CD4-positive, alpha-beta T cell treated with Interleukin-2 at 100 ng/mL for 4 hours (primary cell): ENCODE results near the gene C15orf39.

ENCODE experiments used
- DNase-seq: peaks from one replicate; pipeline ENCODE4 v3.0.0-alpha.2; 2020; ENCODE audit warnings: low spot score

The C15orf39 gene

DNA sequence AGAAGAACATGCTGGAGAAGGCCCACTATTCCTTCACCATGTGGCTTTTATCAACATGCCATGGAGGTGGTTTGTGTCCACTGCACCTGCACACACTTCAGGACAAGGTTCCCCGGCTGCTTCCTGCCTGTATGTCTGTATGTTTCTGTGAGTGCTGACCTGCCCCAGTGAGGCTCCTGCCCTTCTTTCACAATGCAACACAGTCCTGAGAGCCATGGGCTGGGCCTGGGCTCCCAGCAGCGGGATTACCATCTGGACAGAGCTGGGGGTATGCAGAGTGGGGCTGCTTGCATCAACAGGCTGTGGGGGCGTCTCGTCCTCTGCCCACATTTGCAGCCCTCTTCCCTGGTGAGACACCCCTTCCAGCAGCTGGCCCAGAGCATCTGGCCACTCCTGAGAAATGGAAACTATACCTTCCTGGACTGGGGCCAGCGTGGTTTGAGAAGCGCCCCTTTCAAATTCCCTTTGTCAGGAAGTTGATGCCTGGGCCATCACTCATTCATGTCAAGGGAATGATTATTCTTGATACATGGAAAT is 29.3 kb upstream of the C15orf39 start:
- no peak for DNase-seq

DNA sequence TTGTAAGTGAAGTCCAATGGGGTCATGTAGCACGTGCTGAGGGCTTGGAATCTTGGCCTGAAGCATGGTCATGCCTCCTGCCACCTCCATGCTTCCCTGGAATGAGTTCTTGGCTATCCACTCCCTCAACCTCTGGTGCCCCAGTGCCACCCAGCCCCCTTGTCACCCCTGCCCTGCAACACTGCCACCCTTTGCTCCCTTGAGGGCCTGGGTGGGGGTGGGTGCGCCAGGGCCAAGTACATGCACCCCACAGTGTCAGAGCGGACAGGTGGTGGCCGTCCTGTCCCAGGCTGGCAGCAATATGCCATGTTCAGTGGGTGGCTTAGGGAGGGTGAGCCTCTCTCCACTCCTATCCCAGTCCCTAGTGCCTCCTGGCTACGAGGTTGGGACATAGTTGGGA is 27.6 kb upstream of the C15orf39 start:
- DNase-seq, result no peak

DNA sequence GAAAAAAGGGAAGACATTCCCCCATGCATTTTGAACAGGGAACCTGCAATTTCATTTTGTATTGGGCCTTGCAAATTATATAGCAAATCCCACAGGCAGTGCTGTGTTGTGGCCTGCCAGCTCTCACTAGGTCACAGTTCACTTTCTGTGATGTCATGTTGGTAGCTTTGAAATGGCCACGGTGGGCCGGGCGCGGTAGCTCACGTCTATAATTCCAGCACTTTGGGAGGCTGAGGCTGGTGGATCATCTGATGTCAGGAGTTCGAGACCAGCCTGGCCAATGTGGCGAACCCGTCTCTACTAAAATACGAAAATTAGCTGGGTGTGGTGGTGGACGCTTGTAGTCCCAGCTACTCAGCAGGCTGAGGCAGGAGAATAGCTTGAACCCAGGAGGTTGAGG is 27.0 kb upstream of the C15orf39 start:
- DNase-seq, result no peak

DNA sequence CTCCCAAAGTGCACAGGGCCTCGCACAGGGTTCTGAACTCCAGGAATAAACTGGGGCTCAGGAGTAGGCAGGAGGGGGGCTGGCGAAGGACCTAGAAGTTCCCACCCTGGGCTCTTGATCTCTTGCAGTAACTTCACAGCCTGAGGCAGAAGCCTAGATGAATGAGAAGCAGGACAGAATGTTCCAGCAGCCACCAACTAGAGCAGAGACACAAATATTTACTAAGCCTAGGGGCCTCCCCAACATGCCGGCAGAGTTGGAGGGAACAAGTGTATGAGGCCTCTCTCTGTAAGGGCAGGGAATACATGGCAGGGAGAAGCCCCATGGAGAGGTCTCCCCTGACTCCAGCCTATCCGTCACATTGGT is 25.3 kb upstream of the C15orf39 start:
- no peak for DNase-seq

DNA sequence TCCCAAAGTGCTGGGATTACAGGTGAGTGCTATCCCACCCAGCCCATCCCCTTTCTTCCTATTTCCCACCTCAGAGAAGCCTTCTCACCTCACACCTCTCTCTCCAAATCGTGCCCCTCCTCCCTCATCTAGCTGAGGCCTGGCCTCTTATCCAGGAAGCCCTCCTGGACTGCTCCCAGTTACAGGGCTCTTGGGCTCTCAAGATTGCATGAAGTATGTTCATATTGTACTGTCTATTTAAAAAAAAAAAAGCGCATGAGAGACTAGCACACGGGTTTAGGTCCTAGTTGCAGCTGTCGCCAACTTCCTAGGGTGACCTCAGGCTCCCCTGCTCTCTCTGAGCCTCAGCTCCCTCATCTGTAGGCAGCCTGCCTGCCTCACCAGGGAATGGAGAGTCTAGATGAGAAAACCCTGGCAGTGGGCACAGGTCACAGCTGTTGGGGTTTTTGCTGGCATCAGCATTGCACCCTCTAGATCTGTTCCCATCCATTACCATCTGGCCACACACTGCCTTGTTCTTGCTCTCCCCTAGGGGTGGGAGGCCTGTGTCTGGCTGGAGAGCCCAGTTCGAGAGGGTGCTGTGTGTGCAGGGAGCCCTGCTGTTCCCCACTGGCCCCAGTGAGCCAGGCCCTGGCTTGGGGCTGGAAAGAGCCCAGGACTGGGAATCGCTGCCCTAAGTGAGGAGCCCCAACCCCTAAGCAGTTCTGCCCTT is 24.2 kb upstream of the C15orf39 start:
- DNase-seq, result no peak

DNA sequence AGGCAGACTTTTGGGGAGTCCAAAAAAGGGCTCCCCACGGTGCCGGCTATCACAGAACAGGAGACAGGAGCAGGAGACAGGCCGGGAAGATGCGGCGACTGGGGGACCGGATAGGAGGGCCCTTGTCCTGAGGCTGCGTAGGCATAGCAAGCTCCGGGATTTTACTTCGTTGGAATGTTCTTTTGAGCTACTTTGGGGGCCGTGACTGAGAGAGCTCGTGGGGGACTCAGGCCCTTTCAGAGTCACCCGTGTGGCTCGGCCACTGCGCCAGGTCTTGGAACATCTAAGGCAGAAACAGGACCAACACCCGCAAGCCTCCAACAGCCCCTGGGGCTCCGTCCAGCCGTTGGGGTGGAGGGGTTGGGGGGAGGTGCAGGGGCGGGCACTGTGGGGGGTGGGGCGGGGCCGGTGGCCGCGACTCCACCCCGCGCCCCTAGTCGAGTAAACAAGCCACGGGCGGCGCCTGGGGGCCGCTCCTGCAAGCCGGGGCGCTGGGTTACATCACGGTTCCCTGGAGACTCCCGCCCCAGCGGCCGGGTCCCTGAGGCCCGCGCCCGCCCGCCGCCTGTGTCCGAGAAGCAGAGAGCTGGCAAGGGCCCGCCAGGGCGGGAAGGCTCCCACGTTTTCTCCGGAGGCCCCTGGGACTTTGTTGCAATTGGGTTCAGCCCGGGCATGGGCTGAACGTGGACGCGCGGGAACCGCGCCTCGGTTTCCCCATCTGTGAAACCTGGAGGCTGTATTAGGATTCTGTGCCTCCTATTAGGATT is 23.3 kb upstream of the C15orf39 start:
- no peak for DNase-seq

DNA sequence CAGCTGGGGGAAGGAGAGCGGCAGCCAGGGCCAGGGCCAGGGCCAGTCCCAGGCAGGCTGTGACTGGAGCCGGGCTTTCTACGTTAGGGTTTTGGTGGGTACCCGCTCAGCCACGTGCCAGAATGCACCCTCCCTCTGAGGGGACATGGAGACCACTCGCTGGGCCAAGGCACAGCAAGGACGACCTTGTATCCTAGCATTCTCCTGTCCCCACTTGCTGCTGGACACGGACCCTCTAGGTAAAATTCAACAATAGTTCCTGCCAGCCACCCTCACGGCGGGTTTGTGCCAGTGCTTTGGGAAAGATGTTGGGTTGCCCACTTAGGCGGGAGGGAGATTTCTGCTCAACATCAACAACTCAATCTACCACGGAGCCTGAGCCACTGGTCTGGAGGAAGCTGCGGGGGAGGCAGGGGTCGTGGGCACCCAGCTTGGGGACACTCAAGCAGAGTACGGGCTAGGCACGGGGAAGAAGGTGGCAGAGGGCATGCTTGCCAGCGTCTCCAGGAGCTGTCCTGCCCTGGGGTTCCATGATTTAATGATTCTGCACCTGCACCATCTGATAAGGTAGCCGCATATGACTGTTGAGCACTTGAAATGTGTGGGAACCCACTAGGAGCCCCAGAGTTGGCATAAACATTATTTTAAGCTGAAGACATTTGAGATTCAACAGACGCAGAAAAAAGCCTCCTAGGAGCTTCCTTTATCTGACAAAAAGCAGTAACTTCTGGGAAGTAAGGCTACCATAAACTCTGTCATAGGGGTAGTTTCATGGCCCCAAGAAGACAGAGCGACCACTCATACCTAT is 22.5 kb upstream of the C15orf39 start:
- no peak for DNase-seq

DNA sequence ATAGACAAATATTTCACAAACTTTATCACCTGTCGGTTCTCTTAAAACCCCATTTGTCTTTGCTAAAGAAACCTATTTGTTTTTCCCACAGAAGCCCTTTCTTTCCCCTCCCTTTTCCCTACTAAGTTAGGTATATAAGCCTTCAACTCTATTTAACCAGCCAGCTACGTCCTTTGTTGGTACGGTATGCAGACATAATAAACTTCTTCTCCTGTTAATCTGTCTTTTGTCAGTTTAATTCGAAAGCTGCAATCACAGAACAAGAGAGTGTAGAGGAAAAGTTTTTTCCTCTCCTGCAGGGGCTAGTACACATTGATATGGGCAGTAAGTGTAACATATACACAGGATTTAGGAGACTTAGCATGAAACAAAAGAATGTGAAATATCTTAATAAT is 21.9 kb upstream of the C15orf39 start:
- DNase-seq, result no peak

DNA sequence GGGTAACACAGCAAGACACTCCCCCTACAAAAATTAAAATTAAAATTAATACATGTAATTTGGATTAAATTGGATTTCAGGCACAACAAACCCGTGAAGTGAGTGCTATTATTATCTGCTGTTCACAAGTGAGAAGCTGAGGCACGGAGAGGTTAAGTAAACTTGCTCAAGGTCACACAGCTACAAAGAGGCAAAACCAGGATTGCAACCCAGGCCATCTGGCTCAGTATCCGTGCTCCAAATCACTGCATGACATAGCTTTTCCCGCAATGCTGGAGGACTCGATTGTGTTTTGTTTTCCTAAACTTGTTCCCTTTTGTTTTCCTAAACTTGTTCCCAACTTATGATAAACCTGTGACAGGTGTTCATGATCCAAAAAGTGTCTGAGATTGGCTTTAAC is 19.9 kb upstream of the C15orf39 start:
- DNase-seq, result no peak

DNA sequence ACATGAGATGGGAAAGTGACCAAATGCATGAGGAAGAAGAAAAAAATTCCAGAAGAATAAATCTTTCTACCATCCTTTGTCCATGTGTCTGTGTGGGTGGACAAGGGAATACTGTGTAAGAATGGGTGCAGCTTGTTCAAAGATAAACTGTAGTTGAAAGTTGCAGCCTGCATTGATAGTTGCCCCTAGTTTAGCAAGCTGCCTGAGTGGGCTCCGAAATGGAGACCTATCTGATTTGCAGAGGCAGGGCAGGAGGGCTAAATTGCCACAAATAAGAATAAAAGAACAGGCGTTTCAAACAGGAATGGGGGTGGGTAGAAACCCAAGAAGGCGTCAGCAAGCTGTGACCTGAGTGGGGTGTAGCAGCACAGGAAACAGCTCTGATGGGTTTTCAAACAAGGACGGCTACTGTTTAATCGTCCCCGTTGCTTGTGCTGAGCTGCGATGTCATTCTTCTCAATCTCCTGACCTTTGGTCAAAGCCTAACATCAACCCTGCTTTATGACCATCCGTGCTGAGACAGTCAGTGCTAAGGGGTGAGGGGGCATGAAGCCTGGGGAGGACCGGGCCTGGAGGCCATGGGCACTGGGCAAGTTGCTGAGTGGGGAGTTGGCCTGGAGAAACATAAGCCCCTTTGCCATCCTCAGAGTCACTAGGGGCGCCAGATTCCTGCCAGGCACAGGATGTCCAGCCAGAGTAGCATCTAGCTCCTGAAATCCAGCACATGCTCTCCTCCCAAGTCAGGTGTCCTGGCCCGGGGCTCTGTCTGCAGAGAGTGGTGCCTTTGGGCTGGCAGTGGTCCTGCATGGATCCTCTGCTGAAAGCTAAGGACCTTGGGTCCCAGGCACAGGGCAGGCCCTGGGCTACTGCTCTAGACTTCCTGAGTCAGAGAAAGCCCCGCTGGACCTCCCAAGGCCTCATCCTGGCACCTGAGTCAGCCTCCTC is 19.2 kb upstream of the C15orf39 start:
- no peak for DNase-seq

DNA sequence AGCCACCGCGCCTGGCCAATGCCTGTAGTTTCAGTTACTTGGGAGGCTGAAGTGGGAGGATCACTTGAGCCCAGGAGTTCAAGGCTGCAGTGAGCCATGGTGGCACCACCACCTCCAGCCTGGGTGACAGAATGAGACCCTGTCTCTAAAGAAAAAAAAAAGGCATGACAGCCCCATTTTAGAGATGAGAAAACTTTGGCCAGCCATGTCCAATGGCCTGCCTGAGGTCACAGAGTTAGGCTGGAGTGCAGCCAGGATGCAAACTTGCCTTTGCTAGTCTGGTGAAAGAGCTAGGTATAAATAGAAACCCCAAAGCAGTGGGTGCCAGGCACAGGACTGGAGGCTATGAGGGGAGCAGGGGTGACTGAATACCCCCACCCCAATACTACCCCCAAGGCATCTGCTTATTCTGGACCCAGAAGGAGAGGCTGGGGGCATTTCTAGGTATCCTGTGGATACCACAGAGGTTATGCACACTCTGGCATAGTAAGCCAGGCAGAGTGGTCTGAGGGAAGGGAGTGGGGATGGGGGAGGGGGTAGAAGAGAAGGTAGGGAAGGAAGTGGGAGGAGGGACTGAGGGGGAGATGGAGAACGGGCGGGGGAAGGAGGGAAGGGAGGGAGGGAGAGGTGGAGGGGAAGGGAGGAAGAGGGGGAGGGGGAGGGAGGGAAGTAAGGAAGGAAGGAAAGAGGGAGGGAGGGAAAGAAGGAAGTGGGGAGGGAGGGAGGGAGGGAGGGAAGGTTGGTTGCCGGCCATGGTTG is 16.2 kb upstream of the C15orf39 start:
- DNase-seq, result no peak

DNA sequence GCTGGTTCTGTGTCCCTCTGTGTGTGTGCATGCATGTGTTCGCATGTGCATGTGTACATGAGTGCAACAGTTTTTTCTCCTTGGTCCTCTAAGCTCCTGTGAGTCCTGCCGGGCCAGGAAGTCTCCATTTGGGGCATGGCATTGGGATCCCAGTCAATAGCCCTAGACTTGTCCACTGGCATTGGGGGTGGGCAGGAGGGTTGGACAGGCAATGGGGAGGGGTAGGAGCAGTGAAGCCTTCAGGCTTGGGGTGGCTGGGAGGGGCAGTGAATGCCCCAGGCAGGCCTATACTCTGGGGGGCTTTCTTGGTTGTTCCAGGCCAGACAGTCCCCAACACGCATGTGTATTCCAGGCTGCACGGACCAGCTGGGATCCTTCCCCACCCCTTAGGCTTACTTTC is 15.6 kb upstream of the C15orf39 start:
- no peak for DNase-seq

DNA sequence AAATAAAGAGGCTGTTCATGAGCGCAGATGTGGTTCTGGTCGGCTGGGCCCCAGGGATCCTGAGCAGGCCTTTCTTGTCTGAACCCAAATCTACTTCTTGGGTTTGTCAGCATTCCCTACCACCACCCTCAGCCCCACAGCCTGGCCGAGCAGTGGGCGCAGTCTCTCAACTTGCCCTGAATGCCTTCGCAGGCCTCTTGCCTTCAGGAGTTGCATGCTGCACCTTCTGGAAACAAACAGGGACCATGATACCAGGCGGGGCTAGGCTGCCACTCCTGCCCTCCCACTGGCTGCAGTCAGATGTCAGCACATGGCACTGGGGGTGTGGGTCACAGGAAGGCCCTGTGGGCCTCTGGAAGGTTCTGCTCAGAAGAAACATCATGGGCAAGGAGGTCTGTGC is 13.2 kb upstream of the C15orf39 start:
- no peak for DNase-seq

DNA sequence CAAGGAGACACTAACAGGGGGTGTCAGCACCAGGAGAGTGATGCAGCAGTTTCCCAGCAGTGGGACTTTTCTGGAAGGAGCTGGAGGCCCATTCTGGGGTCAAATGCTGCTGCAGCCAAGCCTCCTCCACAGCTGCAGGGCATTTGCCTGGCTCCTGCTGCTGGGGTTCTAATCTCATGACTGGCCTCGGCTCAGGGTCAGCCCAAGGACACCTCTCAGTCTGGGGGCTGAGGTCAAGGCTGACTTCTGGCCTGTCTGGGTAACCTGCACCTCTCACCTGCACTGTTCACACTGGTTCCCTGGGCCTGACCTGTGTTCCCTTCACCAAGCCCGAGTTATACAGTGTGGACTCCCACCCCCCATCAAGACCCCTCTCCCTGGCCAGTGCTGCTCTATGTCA is 10.4 kb upstream of the C15orf39 start:
- no peak for DNase-seq

DNA sequence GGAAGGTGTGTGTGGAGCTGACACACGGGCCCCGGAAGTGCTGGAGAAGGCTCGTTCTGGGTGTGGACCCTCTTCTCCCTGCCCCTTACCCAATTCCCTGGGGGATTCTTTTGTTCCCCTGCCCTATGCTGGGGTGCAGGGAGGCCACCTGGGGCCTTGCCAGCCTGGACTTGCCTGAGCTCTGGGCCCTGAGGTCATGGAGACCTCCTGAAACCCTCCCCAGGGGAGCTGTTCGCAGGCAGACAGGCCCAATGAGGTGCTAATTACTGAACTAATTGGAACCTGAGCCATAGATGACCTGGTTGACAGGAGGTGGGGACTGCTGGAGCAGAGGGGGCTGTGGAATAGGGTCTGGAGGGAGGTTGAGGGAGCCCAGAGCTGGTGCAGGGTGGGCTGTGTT is 9.4 kb upstream of the C15orf39 start:
- no peak for DNase-seq

DNA sequence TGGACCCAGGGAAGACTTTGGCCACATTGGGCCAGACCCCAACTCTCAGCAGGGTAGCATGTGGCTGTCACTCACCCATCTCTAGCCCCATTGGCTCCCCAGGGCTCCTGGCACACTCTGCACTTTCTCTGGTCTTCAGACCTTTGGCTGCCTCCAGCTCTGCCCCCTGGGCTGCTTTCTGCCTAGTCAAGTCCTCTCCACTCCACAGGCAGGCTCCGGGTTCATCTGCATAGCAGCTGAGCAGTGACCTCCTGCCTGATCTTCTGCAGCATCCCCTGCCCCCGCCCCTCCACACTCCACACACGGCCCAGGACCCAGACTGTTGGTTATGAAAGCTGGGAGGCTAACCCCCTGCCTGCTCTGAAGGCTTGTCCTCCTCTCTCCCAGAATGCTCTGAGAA is 8.4 kb upstream of the C15orf39 start:
- no peak for DNase-seq

DNA sequence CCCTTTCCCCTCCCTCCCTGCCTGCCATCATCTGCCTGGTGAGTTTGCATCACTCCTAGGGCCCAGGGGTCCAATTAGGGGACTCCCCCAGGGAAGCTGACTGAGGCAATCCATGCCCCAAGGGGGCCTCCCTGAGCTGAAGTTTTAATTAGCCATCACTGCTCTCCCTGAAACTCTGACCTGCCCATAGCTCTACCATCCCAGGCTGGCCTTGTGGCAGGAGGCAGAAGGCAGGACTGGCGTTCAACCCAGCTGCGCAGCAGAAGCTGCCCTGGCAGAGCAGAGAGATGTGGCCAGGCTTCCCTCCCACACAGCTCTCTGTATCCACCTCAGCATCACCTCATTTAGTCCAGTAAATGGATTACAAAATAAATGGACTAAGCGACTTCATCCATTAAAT is 7.7 kb upstream of the C15orf39 start:
- no peak for DNase-seq

DNA sequence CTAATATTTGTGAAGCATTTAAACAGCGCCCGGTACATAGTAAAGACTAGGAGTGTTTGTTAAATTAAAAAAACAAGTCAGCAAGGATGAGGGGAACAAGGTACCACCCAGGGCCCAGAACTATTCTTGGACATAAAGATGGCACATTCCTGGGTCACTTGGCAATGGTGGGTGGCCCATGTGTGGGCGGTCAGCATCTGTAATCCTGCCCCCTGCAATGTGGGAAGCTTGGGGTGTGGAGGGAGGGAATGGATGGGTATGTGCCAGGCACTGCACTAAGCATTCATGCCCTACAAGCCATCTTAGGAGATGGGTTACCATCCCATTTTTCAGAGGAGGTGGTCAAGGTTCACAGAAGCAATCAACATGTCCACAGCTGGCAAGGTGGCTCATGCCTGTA is 7.3 kb upstream of the C15orf39 start:
- no peak for DNase-seq

DNA sequence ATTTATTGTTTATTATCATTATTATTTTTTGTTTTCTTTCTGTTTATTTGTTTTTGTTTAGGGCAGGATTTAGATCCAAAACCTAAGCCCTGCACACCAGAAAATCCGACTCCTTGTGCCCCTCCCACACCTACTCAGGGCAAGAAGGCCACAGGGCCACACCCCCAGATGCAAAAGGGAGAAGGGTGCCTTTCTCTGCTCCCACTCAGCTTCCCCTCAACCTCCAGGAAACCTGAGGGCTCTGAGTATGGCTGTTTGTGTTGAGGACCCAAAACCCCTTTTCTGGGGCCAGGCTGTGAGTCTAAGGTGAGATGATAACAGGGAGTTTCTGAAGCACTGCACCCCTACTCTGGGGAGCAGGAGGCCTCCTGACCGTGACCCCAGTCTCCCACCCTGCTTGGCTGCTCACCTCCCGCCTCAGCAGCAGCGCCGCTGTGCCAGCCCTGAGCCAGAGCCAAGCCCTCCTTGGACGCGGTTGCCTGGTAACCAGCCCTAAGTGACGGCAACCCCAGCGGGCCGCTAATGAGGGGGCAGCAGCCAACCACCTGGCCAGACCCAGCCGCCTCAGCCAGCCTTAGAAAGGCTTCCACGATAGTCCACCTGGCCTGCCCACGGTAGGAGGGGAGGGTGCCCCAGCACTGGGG is 6.4 kb upstream of the C15orf39 start:
- no peak for DNase-seq

DNA sequence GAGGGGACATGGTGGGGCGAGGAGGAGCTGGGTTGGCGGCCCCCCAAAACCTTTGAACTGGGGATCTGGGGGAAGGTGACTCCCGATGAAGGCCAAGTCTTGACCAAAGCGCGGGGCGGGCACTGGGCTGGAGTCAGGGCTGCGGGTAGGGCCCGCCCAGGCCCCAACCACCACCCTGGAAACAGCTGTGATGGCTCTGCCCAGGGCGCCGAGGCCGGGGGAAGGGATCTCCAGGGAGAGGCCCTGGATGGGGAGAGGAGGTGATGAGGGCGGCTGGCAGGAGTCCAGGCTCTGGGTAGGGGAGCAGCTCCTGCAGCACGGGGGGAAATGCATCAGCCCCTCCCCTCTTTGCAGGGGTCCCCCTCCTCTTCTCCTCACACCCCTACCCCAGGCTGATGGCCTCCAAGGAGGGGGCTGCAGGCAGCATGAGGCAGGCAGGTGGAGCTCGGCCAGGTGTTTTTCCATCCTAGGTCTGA is 5.9 kb upstream of the C15orf39 start:
- DNase-seq, result no peak
